Left renal cortex interstitium (tissue), 4 donors: ENCODE results near the gene FAF1. TPM values are rescaled to one million over a fixed set of nuclear protein-coding genes. Genes with fewer than 3 reads are reported as not detected.
"Not testable (repeated sequence)": the region's sequence is repeated elsewhere in the genome, so short reads cannot be mapped to it uniquely, and the experiment has no call there.

Experiments
- DNase-seq, 4 donors: peaks; one replicate each; pipeline ENCODE4 v3.0.0-alpha.2; 2013; ENCODE audit warnings: low read depth in 4 of 4, low spot score in 2 of 4, missing footprints in 1 of 4
- polyA plus RNA-seq, 4 donors: library from polyadenylated mRNA; unstranded; fragments of 120-200 nt; gene quantifications; one replicate each; pipeline ENCODE4 v1.2.1, GENCODE V29; 2013; ENCODE audit not compliant: insufficient read length in 4 of 4

Gene FAF1
- polyA plus RNA-seq, 4 donors, result 50.6 to 67.7 (median 58.1) TPM

- DNase-seq, result no peak
Observed at GRCh38 chr1:50917138-50918137, 42.6 kb downstream of the FAF1 start.

GRCh38 chr1:50915621-50916020 lies 44.4 kb downstream of the FAF1 start:
- DNase-seq, result no peak

- no peak for DNase-seq
Observed at GRCh38 chr1:50913954-50914353, 46.1 kb downstream of the FAF1 start.

- not testable (repeated sequence) for DNase-seq
Observed at GRCh38 chr1:50910356-50910755, 49.7 kb downstream of the FAF1 start.

GRCh38 chr1:50907610-50908009 lies 52.5 kb downstream of the FAF1 start:
- DNase-seq, result not testable (repeated sequence)

GRCh38 chr1:50906050-50906449 lies 54.0 kb downstream of the FAF1 start:
- not testable (repeated sequence) for DNase-seq

- no peak for DNase-seq
Observed at GRCh38 chr1:50902419-50902818, 57.6 kb downstream of the FAF1 start.

GRCh38 chr1:50901872-50902271 lies 58.2 kb downstream of the FAF1 start:
- DNase-seq, result no peak

- DNase-seq, result no peak
Observed at GRCh38 chr1:50898773-50899172, 61.3 kb downstream of the FAF1 start.

GRCh38 chr1:50894340-50894739 lies 65.7 kb downstream of the FAF1 start:
- no peak for DNase-seq

GRCh38 chr1:50893466-50893865 lies 66.6 kb downstream of the FAF1 start:
- no peak for DNase-seq

GRCh38 chr1:50887555-50887954 lies 72.5 kb downstream of the FAF1 start:
- not testable (repeated sequence) for DNase-seq

GRCh38 chr1:50880373-50880772 lies 79.7 kb downstream of the FAF1 start:
- DNase-seq, result no peak

GRCh38 chr1:50879137-50879536 lies 80.9 kb downstream of the FAF1 start:
- DNase-seq, result no peak

GRCh38 chr1:50878434-50878833 lies 81.6 kb downstream of the FAF1 start:
- no peak for DNase-seq

GRCh38 chr1:50877641-50878040 lies 82.4 kb downstream of the FAF1 start:
- DNase-seq, result no peak

- peak in 2 of 4 donors; percentile 9 to 32 for DNase-seq
Observed at GRCh38 chr1:50873458-50874187, 86.4 kb downstream of the FAF1 start.

GRCh38 chr1:50864845-50865244 lies 95.2 kb downstream of the FAF1 start:
- not testable (repeated sequence) for DNase-seq

GRCh38 chr1:50861772-50862171 lies 98.3 kb downstream of the FAF1 start:
- DNase-seq, result no peak

GRCh38 chr1:50860702-50861101 lies 99.4 kb downstream of the FAF1 start:
- DNase-seq, result no peak

GRCh38 chr1:50860256-50860655 lies 99.8 kb downstream of the FAF1 start:
- no peak for DNase-seq

GRCh38 chr1:50859657-50860056 lies 100.4 kb downstream of the FAF1 start:
- no peak for DNase-seq
